ENCODE measurements around the gene TMEM179.

The TMEM179 gene

DNA sequence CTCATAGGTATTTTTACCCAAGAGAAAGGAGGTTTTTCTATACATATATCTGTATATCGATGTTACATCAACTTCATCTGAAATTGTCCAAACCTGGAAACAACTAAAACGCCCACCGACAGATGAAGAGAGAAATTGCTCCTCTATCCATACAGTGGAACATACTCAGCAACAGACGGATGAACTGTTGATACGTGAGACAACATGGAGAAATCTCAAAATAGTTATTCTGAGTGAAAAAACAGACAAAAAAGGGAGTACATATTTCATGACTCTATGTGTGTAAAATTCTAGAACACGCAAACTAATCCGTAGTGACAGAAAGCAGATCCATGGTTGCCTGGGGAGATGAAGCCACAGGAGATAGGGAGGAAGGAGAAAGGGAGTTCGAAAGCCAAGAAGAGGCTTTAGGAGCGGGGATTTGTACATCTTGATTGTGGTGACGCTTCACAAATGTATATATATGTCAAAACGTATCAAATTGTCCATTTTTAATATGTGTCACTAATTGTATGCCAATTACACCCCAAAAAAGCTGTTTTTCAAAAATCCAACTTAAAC lies 62.6 kb downstream of the TMEM179 start:
- no peak for ATAC-seq

Data from activated CD4-positive, CD25-positive, alpha-beta regulatory T cell treated with anti-CD3 and anti-CD28 coated beads, Interleukin-2, amount 50 U/mL, for 24 hours (primary cell).